CD14-positive monocyte (primary cell): Measurements from ENCODE around the gene CDH13. TPM values are rescaled to one million over a fixed set of nuclear protein-coding genes. Genes with fewer than 3 reads are reported as not detected.

Experiments
- DNase-seq, 3 donors: peaks; one replicate each; pipeline ENCODE4 v3.0.0-alpha.2; 2011 to 2022
- H2AFZ ChIP-seq: 2 replicates; pipeline ENCODE4 v1.6.0; 2012; ENCODE audit warnings: mild to moderate bottlenecking, low read depth, low read length, inconsistent platforms; ENCODE audit not compliant: insufficient read depth, poor library complexity, severe bottlenecking
- H3K27ac ChIP-seq, 2 donors: 1 replicate in 1 of 2; 2 replicates in 1 of 2; pipeline ENCODE4 v1.5.1; 2012 to 2013; ENCODE audit warnings: low read length in 2 of 2, control low read depth in 1 of 2, inconsistent platforms in 1 of 2, low read depth in 1 of 2, mild to moderate bottlenecking in 1 of 2
- H3K27me3 ChIP-seq, 2 donors: one replicate each; pipeline versions ENCODE4 v1.6.0 to v1.6.1; 2011 to 2013; ENCODE audit warnings: low read length in 2 of 2; ENCODE audit not compliant: control insufficient read depth in 2 of 2, insufficient read depth in 2 of 2
- H3K36me3 ChIP-seq, 2 donors: replicated peaks in 1 of 2; 1 replicate in 1 of 2; 2 replicates in 1 of 2; pipeline versions ENCODE4 v1.5.1 to v1.6.1; 2012 to 2013; ENCODE audit warnings: low read length in 2 of 2, control low read depth in 1 of 2, inconsistent platforms in 1 of 2, mild to moderate bottlenecking in 1 of 2; ENCODE audit not compliant: insufficient read depth in 2 of 2, control insufficient read depth in 1 of 2
- H3K4me1 ChIP-seq, 2 donors: 1 replicate in 1 of 2; 2 replicates in 1 of 2; pipeline versions ENCODE4 v1.5.1 to v1.6.1; 2012 to 2013; ENCODE audit warnings: low read length in 2 of 2, control low read depth in 1 of 2, inconsistent platforms in 1 of 2, mild to moderate bottlenecking in 1 of 2, moderate library complexity in 1 of 2; ENCODE audit not compliant: insufficient read depth in 2 of 2, control insufficient read depth in 1 of 2
- H3K4me2 ChIP-seq: replicated peaks from 2 replicates; pipeline ENCODE3; 2012; ENCODE audit warnings: low read length, moderate library complexity, mild to moderate bottlenecking; ENCODE audit not compliant: poor library complexity, severe bottlenecking; ENCODE audit errors: extremely low read depth
- H3K4me3 ChIP-seq, 3 experiments: fragments of 200-600 bp in 1 of 3; sonication (generic) in 1 of 3; replicated peaks in 1 of 3; 1 replicate in 2 of 3; 2 replicates in 1 of 3; pipeline ENCODE4 v1.5.1; 2011 to 2013; ENCODE audit warnings: low read length in 3 of 3, mild to moderate bottlenecking in 3 of 3, control low read depth in 2 of 3, low read depth in 2 of 3, inconsistent platforms in 1 of 3, moderate library complexity in 1 of 3
- H3K79me2 ChIP-seq: 2 replicates; pipeline ENCODE4 v1.6.0; 2012; ENCODE audit warnings: mild to moderate bottlenecking, control low read depth, inconsistent platforms, low read length, moderate library complexity; ENCODE audit not compliant: insufficient read depth
- H3K9ac ChIP-seq: 2 replicates; pipeline ENCODE4 v1.6.0; 2017; ENCODE audit warnings: low read length, mild to moderate bottlenecking; ENCODE audit not compliant: insufficient read depth, poor library complexity, severe bottlenecking
- H3K9me3 ChIP-seq, 2 donors: replicated peaks in 1 of 2; 1 replicate in 1 of 2; 2 replicates in 1 of 2; pipeline versions ENCODE4 v1.5.1 to v1.6.1; 2012 to 2013; ENCODE audit warnings: low read length in 2 of 2, control low read depth in 1 of 2; ENCODE audit not compliant: control insufficient read depth in 1 of 2, insufficient read depth in 1 of 2
- H4K20me1 ChIP-seq: 2 replicates; pipeline ENCODE4 v1.6.0; 2012; ENCODE audit warnings: mild to moderate bottlenecking, low read length, control low read depth, moderate library complexity; ENCODE audit not compliant: insufficient read depth
- H3K27ac Mint-ChIP-seq, 7 donors: one replicate each; pipeline ENCODE4 v1.8.0; 2020; ENCODE audit warnings: mild to moderate bottlenecking in 7 of 7, mixed read lengths in 7 of 7, moderate library complexity in 6 of 7, inconsistent platforms in 2 of 7
- H3K27me3 Mint-ChIP-seq, 3 donors: one replicate each; pipeline ENCODE4 v1.8.0; 2021 to 2022; ENCODE audit warnings: low read depth in 3 of 3, mild to moderate bottlenecking in 3 of 3, mixed read lengths in 3 of 3, moderate library complexity in 3 of 3, inconsistent platforms in 1 of 3
- H3K36me3 Mint-ChIP-seq, 2 donors: one replicate each; pipeline ENCODE4 v1.8.0; 2020; ENCODE audit warnings: mixed read lengths in 2 of 2, inconsistent platforms in 1 of 2, mild to moderate bottlenecking in 1 of 2
- H3K4me1 Mint-ChIP-seq: one replicate; pipeline ENCODE4 v1.8.0; 2020; ENCODE audit warnings: mild to moderate bottlenecking, mixed read lengths
- H3K4me3 Mint-ChIP-seq, 2 donors: one replicate each; pipeline ENCODE4 v1.8.0; 2020; ENCODE audit warnings: mild to moderate bottlenecking in 2 of 2, mixed read lengths in 2 of 2, moderate library complexity in 1 of 2
- H3K9me3 Mint-ChIP-seq, 7 donors: one replicate each; pipeline ENCODE4 v1.8.0; 2020 to 2022; ENCODE audit warnings: mixed read lengths in 7 of 7, mild to moderate bottlenecking in 6 of 7, moderate library complexity in 6 of 7, inconsistent platforms in 2 of 7
- CTCF ChIP-seq: fragments of 200-600 bp; IDR thresholded peaks from one replicate; pipeline ENCODE4 v1.8.0; 2022; ENCODE audit warnings: antibody characterized with exemption, mild to moderate bottlenecking
- WGBS: methylation state at CpG from one replicate; pipeline ENCODE4 v1.1.5; 2013; ENCODE audit warnings: missing lambda C conversion rate; ENCODE audit not compliant: insufficient coverage; 5-methylcytosine and 5-hydroxymethylcytosine counted together
- intact Hi-C, 2 donors: fragments of 100-400 bp; cut with micrococcal nuclease; formaldehyde crosslinking; loops; one replicate each; pipeline versions ENCODE4 v1.15.0 to v1.15.1; 2023
- polyA plus RNA-seq, 3 donors: library from polyadenylated mRNA; depleted of rRNA in 1 of 3; unstranded in 2 of 3; stranded (reverse) in 1 of 3; fragments of 300-500 nt in 2 of 3; fragments of >200 nt in 1 of 3; fragmentation: Illumina TruSeq in 2 of 3; gene quantifications; 1 replicate in 2 of 3; 2 replicates in 1 of 3; pipeline ENCODE4 v1.2.3, GENCODE V29; 2012 to 2021

CDH13 gene
- polyA plus RNA-seq, 3 donors = 0.13 to 0.19 TPM; not detected in 1

- no peak overlapping the region for H3K4me2 ChIP-seq
- H3K4me3 ChIP-seq = no peak overlapping the region
- 80% methylated on average over 5 of the region's 7 CpGs for WGBS
Observed at GRCh38 chr16:83354015-83354414, 727.2 kb downstream of the CDH13 start.

GRCh38 chr16:83355570-83356218 is 728.9 kb downstream of the CDH13 start:
- Histone ChIP-seq H3K4me1 (no peaks in the 10 kb centered on the region), H3K27me3 (no peaks in the 10 kb centered on the region), H3K9me3 (no peaks in the 10 kb centered on the region), H3K4me2 (no peak overlapping the region), H3K4me3 (no peak overlapping the region), H2AFZ (no peak overlapping the region), H3K79me2 (no peaks in the 10 kb centered on the region), H3K27ac (no peak overlapping the region), H4K20me1 (no peaks in the 10 kb centered on the region), H3K9ac (no peak overlapping the region), H3K36me3 (no peaks in the 10 kb centered on the region)
- intact Hi-C loops = no loop called here
- Mint-ChIP-seq H3K36me3 (no peaks in the 10 kb centered on the region), H3K27me3 (peaks cover 0 to under 1% (median 0%) of the 10 kb centered on the region in 3 donors), H3K4me1 (no peaks in the 10 kb centered on the region), H3K27ac (no peak overlapping the region), H3K4me3 (no peak overlapping the region), H3K9me3 (peaks cover 0 to 2% (median 0%) of the 10 kb centered on the region in 7 donors)
- WGBS = 0% methylated on average over 2 of the region's 8 CpGs
- no peak for DNase-seq
- no peak for TF ChIP-seq CTCF

More at GRCh38 chr16:83354015-83354414, 727.2 kb downstream of the CDH13 start:
- Mint-ChIP-seq H3K27me3 (peaks cover 0 to 3% (median 2%) of the 10 kb centered on the region in 3 donors), H3K4me1 (no peaks in the 10 kb centered on the region), H3K27ac (no peak overlapping the region), H3K9me3 (peaks cover 0 to 2% (median 0%) of the 10 kb centered on the region in 7 donors), H3K36me3 (no peaks in the 10 kb centered on the region), H3K4me3 (no peak overlapping the region)
- Histone ChIP-seq H3K9me3 (no peaks in the 10 kb centered on the region), H3K27me3 (no peaks in the 10 kb centered on the region), H3K9ac (no peak overlapping the region), H3K4me1 (no peaks in the 10 kb centered on the region), H3K36me3 (no peaks in the 10 kb centered on the region), H2AFZ (no peak overlapping the region), H3K79me2 (no peaks in the 10 kb centered on the region), H4K20me1 (no peaks in the 10 kb centered on the region), H3K27ac (no peak overlapping the region)
- TF ChIP-seq CTCF = no peak
- intact Hi-C loops = no loop called here
- DNase-seq = no peak
